GM18511 (cell line): Measurements from ENCODE around the gene MCAT.

ENCODE experiments used
- ATAC-seq: cut with Tn5 transposase; IDR thresholded peaks from one replicate; pipeline ENCODE4 v1.9.1; 2021; ENCODE audit warnings: mild to moderate bottlenecking, moderate library complexity; ENCODE audit not compliant: unreplicated experiment

MCAT gene

GRCh38 chr22:43173976-43174720 lies 30.9 kb upstream of the MCAT start:
- no peak for ATAC-seq

GRCh38 chr22:43173566-43173965 lies 30.4 kb upstream of the MCAT start:
- ATAC-seq = no peak

DNA sequence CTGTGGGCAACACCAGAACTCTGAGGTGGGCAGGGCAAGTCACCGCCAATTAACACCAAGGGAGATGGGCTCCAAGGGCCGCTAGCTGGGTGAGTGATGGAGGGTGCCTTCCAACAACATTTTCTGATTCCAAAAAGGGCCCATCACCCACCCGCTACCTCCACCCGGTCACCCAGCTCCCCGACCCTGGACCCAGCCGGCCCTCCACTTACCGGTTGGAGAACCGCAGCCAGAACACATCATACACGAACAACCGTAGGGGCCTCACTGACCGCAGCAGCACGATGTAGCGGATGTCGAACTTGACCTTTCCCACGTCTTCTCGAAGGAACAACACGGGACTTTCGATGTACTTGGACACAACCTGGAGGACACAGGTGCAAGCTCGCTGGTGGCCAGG lies 29.0 kb upstream of the MCAT start:
- no peak for ATAC-seq

- no peak for ATAC-seq
These were observed 28.4 kb upstream of the MCAT start for GRCh38 chr22:43171607-43172006.

DNA sequence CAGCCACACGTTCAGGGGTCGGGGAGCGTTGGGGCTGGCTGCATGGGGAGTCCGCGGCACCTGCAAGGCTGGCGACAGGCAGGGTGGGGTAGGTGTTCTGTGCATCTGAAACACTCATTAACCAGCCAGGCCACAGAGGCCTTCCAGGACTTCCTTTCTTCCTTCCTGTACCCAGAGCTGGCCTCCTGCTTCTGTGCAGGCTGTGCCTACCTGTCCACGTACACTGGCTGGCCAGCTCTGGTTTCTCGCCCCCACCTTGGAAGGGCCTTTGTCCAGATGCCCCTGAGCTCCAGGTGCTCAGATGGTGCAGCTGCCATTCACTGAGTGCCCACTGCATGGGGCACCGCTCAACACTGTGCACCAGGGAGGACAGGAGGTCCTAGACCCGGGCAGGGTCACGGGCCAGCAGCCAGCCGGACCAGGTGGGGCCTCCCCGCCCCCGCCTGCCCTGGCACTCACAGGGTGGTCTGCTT lies 27.9 kb upstream of the MCAT start:
- ATAC-seq = no peak

DNA sequence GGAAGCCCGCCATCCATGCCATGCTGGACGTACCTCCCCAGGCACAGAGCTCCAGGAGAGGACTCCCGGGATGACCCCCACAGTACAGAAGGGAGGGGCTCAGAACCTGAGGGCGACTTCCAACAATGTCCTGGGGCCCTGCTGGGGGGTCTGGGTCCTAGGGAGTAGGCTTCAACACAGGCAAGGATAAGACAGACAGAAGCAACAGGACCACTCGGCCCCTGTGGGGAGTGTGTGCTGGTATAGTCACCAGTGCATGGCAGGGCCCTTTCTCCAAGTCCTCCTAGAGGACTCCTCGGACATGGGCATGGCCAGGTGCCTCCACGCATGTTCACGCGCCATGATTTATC lies 26.9 kb upstream of the MCAT start:
- no peak for ATAC-seq

DNA sequence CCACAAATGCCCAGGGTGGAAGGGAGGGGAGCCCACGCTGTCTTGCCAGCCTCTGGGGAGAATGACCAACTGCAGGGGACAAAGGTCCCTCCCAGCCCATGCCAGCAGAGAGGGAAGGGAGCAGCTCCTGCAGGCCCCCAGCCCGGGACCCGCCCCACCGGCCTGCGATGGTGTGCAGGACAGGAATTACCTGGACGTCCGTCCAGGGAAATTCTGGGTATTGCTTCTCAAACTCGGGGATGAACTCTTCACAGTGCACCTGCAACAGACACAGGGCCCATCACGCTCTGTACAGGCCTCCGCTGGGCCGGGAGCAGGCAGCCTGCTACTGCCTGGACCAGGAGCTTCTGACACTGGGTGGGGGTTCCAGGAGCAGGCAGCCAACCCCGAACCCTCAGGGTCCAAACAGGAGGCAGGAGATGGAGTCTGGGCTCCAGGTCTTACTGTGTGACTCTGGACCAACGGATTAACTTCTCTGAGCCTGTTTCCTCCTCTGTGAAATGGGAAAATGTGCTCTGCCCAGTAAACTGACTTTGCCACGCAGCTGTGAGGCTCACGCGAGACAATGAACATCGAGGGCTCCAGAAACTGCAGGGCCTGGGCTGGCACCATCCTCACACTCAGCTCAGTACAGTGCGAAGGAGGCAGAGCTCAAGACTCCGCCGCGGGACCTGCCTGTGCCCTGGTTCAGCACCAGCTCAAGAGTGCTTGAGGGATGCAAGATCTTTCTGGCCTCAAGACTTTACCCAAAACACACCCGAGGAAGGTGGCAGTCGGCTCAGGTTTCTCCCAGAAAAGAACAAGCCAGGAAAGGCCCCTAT lies 26.3 kb upstream of the MCAT start:
- no peak for ATAC-seq

GRCh38 chr22:43168471-43169309 lies 25.5 kb upstream of the MCAT start:
- no peak for ATAC-seq

DNA sequence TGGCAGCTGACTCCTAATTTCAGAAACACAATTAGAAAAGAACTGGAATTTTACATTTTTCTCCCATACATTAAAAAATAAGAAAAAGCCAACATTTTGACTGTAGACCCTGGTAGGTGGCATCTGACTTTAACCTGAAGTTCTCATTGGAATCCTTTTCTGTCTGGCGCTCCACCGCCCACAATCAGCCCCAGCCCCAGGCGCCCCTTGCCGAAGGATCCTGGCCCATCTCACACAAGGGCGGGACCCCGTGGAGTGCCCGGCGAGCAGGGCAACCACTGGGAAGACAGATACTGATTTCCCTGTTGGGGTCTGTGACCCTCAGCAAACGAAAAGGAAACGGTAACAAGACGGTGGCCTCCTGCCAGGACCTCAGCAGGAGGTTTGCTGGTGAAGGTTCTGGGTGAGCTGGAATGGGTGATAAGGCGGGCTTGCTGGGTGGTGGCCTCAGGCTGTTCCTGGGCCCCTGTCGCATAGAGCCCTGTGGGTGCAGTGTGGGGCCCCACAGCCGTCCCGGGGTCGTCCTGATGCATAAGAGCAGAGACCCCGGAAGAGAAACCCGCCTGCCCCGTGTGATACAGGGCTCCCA lies 23.9 kb upstream of the MCAT start:
- ATAC-seq = no peak

DNA sequence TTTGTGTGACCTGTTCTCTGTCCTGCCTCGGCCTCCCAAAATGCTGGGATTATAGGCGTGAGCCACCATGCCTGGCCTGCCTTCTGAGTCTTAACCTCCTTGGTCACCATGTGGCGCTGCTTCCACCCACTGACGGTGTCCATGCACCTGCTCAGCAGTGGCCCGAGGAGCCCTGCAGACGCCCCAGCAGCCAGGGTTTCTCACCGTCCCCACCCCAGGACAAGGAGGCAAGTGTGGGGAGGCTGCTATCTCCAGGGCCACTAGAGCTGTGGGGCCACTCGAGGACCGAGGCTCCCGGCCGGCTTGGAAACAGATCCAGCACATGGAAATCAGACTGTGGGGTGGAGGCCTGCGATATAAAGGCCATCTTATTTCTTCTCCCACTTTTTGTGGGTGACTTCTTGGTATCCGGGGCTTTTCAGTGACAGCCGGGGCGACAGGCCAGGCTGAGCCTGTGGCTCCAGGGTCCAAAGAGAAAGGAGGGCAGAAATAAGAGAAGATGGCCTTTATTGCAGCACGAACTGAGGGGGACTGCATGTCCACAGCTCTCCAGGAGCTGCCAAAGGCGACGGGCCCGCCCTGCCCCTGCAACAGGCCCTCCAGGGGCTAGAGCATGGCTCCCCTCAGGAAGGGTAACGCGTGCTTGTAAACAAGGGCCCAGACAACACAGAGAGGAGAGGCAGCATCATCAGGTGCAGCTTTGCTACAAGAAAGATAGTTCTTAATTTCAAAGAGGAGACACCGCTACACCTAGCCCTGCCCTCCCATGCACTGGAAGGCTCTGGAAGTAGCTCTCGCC lies 23.1 kb upstream of the MCAT start:
- no peak for ATAC-seq

DNA sequence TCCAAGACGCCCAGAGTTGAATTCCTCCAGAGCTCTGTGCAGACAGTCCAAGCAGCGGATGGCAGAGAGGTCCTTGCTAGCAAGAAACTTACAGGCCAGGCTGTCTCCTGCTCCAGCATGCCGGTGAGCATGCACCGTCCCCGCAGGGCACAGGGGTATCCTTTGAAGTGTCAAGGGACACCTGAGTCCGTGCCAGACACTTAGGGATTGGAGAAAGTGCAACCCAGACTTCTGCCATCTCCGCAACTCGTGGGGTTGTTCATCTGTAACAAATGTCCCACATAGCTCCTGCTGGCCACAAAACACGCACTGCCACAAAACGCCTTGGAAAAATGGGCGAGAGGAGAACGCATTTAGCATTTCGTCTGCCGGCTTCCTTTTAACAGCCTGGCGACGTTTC lies 21.4 kb upstream of the MCAT start:
- ATAC-seq = no peak

DNA sequence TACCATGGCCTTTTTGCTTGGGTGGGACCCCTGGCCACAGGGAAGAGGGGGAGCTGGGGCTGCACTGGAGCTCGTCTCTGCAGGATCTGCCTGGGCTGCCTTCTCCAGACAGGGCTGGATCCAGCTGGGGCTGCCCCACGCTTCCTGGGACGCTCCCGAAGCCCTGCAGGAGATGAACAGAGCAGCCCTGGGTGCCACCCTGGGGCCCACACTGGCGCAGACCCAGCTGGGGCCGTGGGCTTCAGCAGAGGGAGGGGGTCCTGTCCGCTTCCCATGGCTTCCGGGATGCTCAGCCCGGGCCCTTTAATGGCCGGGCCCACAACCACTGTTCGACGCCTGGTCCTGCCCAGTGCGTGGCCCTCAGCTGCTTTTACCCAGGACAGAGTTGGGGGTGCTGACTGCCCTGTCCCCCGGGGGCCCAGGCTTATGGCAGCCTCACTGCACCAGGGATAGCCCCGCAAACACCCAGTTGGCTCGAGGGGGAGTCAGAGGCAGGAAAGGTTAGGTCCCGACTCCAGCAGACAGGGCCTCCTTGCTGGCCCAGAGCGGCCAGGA lies 20.1 kb upstream of the MCAT start:
- no peak for ATAC-seq

GRCh38 chr22:43162412-43163150 lies 19.4 kb upstream of the MCAT start:
- no peak for ATAC-seq

DNA sequence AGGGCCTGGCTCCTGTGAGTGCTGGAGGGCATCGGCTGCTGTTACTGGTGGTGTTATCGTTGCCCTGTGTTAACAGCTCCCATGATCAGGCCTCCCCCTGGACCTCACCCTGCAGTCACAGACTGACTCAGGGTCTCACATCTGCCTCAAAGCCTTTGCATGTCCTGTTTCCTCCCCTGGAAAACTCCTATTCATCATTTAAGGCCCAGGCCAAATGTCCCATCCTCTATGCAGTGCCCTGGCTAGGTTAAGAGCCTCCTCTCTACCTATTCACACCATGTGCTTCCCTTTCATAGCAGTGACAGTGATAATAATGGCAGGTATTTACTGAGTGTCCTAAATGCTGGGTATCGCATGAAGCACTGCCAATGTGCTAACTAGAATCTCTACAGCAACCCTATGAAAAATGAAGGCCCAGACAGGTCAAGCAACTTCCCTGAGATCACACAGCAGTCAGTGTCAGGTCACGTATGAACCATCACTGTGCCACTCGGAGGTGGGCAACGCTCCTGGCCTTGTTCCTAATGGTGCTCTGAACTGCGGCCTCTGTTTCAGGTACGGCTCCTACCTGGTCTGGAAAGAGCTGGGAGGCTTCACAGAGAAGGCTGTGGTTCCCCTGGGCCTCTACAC lies 17.4 kb upstream of the MCAT start:
- no peak for ATAC-seq

DNA sequence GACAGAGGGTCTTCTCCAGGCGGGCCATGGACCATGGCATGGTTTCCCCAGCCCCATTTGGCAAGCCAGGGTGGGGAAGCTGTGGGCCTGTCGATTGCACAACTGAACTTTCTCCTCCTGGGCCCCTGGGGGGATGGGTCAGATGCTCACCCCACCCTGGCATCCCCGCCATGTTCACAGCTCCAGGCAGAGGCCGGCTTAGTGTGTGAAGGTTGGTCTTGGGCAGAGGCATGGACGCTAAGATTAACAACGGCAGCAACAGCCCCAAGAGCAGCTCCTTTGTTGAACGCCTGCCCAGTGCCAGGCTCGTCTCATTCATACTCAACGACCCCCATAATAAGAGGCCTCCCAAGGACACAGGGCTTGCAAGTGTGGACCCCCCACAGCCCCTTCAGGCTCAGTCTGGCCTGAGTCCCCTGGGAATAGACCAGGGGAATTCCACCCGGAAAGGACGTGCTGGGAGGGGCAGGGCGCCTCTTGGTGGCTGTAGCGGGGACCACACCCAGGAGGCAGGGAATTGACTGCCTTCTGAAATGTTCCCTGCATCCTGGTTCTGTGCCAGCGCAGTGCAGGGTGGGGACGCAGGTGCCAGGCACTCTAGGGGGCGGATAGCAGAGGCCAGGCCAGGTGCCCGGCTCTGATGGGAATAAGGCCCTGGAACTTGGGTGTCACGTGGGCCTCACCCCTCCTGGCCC lies 16.4 kb upstream of the MCAT start:
- ATAC-seq = no peak

GRCh38 chr22:43158778-43159483 lies 15.7 kb upstream of the MCAT start:
- ATAC-seq = no peak

DNA sequence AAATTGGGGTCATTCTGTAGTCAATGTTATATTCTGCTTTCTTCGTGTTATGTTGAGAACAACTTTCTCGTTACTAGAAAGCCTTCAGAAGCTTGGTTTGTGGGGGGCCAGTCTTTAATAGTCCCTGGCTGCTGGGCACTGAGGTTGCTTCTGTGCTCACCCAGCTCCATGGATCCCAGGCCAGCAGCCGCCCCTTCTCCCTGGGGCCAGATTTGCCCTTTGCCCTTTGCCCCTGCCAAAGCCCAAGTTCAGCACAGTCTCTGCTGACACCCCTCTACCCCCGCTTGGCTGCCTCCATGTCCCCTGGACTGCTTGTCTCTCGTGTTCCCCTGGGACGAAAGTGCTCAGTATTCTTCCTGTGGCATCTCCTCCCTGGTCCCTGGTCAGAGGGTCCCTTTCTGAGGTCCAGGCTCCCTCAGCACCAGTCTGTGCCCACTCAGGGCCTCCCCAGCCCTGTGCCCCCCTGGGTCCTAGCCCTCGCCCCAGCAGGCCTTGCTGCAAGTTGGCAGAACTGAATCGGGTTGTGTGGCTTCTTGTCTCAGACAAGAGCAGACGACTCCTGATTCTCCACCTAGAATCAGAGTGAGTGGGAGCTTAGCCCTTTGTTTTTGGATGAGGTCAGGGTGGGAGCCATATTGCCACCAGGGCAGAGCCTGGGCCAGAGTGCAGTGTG lies 14.8 kb upstream of the MCAT start:
- ATAC-seq = no peak
